Endothelial cell of umbilical vein (primary cell): Measurements from ENCODE around the gene CARD11. TPM values are rescaled to one million over a fixed set of nuclear protein-coding genes. Genes with fewer than 3 reads are reported as not detected.

Source experiments
- BruUV-seq: library from RNA; stranded (reverse); fragments of 400-500 nt; replicated peaks from 2 replicates; lab custom pipeline; 2021; lab: Mats Ljungman, UMichigan
- CTCF ChIA-PET: fragments of 300-600, 350-600 bp; sonication (Branson Sonifier 250); formaldehyde crosslinking; loops from one replicate; lab custom pipeline; 2021; ENCODE audit warnings: antibody characterized with exemption, inconsistent platforms; lab: Charles Lee
- POLR2A ChIA-PET: fragments of 300-600, 350-600 bp; sonication (Branson Sonifier 250); formaldehyde crosslinking; loops from one replicate; lab custom pipeline; 2021; ENCODE audit warnings: antibody characterized with exemption, inconsistent platforms; lab: Charles Lee
- DNase-seq: peaks from one replicate; pipeline ENCODE4 v3.0.0-alpha.2; 2011; ENCODE audit warnings: low read depth, low spot score
- FAIRE-seq: peaks from 2 replicates; lab custom pipeline; 2011; peaks lifted over from hg19 to GRCh38; lab: Jason Lieb, UNC
- H2AFZ ChIP-seq: 2 replicates; pipeline ENCODE4 v1.6.0; 2012; ENCODE audit warnings: low read depth, low read length, control low read depth, inconsistent platforms
- H3K27ac ChIP-seq: 2 replicates; pipeline ENCODE4 v1.5.1; 2011; ENCODE audit warnings: low read depth, mild to moderate bottlenecking, control low read depth, low read length, moderate library complexity; ENCODE audit not compliant: insufficient read depth
- H3K27me3 ChIP-seq, 2 experiments: 2 replicates each; pipeline versions ENCODE4 v1.6.0 to v1.6.1; 2011; ENCODE audit warnings: low read length in 2 of 2, mixed read lengths in 1 of 2; ENCODE audit not compliant: control insufficient read depth in 2 of 2, insufficient read depth in 2 of 2
- H3K36me3 ChIP-seq, 2 experiments: 2 replicates in 1 of 2; 3 replicates in 1 of 2; pipeline ENCODE4 v1.5.1; 2011; ENCODE audit warnings: low read length in 2 of 2, mild to moderate bottlenecking in 1 of 2, moderate library complexity in 1 of 2; ENCODE audit not compliant: control insufficient read depth in 2 of 2, insufficient read depth in 2 of 2; ENCODE audit errors: extremely low read depth in 1 of 2
- H3K4me1 ChIP-seq: 3 replicates; pipeline ENCODE4 v1.5.1; 2011; ENCODE audit warnings: mild to moderate bottlenecking, low read length; ENCODE audit not compliant: control insufficient read depth, insufficient read depth; ENCODE audit errors: extremely low read depth
- H3K4me2 ChIP-seq: 2 replicates; pipeline ENCODE4 v1.6.1; 2011; ENCODE audit warnings: low read length, control low read depth, mixed read lengths; ENCODE audit not compliant: insufficient read depth
- H3K4me3 ChIP-seq, 3 experiments: fragments of 200-600 bp in 1 of 3; sonication (generic), shearing (Covaris generic) in 1 of 3; replicated peaks in 1 of 3; 2 replicates each; pipeline ENCODE4 v1.5.1; 2011 to 2016; ENCODE audit warnings: control low read depth in 3 of 3, low read length in 3 of 3, mild to moderate bottlenecking in 2 of 3, inconsistent platforms in 1 of 3, low read depth in 1 of 3, moderate library complexity in 1 of 3; ENCODE audit not compliant: insufficient read depth in 1 of 3
- H3K79me2 ChIP-seq: 2 replicates; pipeline ENCODE4 v1.6.0; 2012; ENCODE audit warnings: low read length, inconsistent platforms; ENCODE audit not compliant: control insufficient read depth, insufficient read depth
- H3K9ac ChIP-seq: replicated peaks from 2 replicates; pipeline ENCODE3; 2011; ENCODE audit warnings: low read length, control low read depth; ENCODE audit not compliant: insufficient read depth; ENCODE audit errors: extremely low read depth
- H3K9me1 ChIP-seq: replicated peaks from 3 replicates; pipeline ENCODE4 v1.6.0; 2011; ENCODE audit warnings: mild to moderate bottlenecking, low read length; ENCODE audit not compliant: control insufficient read depth, insufficient read depth; ENCODE audit errors: extremely low read depth
- H3K9me3 ChIP-seq: replicated peaks from 2 replicates; pipeline ENCODE4 v1.5.1; 2012; ENCODE audit warnings: low read length, inconsistent platforms; ENCODE audit not compliant: control insufficient read depth, insufficient read depth
- H4K20me1 ChIP-seq: replicated peaks from 2 replicates; pipeline ENCODE3; 2011; ENCODE audit warnings: mild to moderate bottlenecking, low read length; ENCODE audit not compliant: control insufficient read depth, insufficient read depth; ENCODE audit errors: extremely low read depth
- CTCF ChIP-seq, 2 donors: IDR thresholded peaks; 1 replicate in 1 of 2; 2 replicates in 1 of 2; pipeline ENCODE4 v1.5.1; 2011; ENCODE audit warnings: low read length in 2 of 2, mild to moderate bottlenecking in 2 of 2, moderate library complexity in 2 of 2, control low read depth in 1 of 2, inconsistent platforms in 1 of 2, low read depth in 1 of 2; ENCODE audit not compliant: insufficient read depth in 1 of 2; ENCODE audit errors: extremely low read depth in 1 of 2
- EZH2 ChIP-seq: IDR thresholded peaks from 2 replicates; pipeline ENCODE4 v1.6.1; 2012; ENCODE audit warnings: borderline replicate concordance, low read depth, mild to moderate bottlenecking, moderate library complexity, low read length, inconsistent platforms; ENCODE audit not compliant: severe bottlenecking
- FOS ChIP-seq: IDR thresholded peaks from 2 replicates; pipeline ENCODE4 v1.6.1; 2011; ENCODE audit warnings: mild to moderate bottlenecking, low read length, moderate library complexity, borderline replicate concordance; ENCODE audit not compliant: insufficient read depth
- GATA2 ChIP-seq: IDR thresholded peaks from 2 replicates; pipeline ENCODE4 v1.7.0; 2011; ENCODE audit warnings: low read depth, mild to moderate bottlenecking, moderate library complexity, mixed read lengths, low read length; ENCODE audit not compliant: insufficient read length, insufficient read depth
- JUN ChIP-seq: IDR thresholded peaks from 2 replicates; pipeline ENCODE4 v1.6.1; 2011; ENCODE audit warnings: borderline replicate concordance, low read depth; ENCODE audit not compliant: insufficient read length, insufficient read depth
- MYC ChIP-seq: IDR thresholded peaks from one replicate; pipeline ENCODE4 v1.6.1; 2011; ENCODE audit warnings: mild to moderate bottlenecking, low read depth, low read length
- POLR2A ChIP-seq: IDR thresholded peaks from 2 replicates; pipeline ENCODE4 v1.6.1; 2012; ENCODE audit warnings: low read depth, mild to moderate bottlenecking, control low read depth, low read length
- POLR2AphosphoS5 ChIP-seq: IDR thresholded peaks from 2 replicates; pipeline ENCODE4 v1.6.1; 2012; ENCODE audit warnings: low read depth, mild to moderate bottlenecking, control low read depth, low read length, moderate library complexity; ENCODE audit not compliant: insufficient read depth
- dilution Hi-C: fragments of 300-500 bp; cut with MboI; formaldehyde crosslinking; loops from one replicate; pipeline ENCODE4 v1.15.0; 2019; ENCODE audit warnings: low sequenced_read_pairs; ENCODE audit not compliant: extremely low pct_ligation_motif_present
- intact Hi-C: fragments of 100-400 bp; cut with micrococcal nuclease; formaldehyde crosslinking; loops from one replicate; pipeline ENCODE4 v1.10.0; 2022
- polyA plus RNA-seq, 4 experiments: library from polyadenylated mRNA; depleted of rRNA in 3 of 4; stranded (reverse) in 3 of 4; unstranded in 1 of 4; fragments of >200 nt; gene quantifications; 2 replicates each; pipeline versions ENCODE4 v1.2.1 to v1.2.3, GENCODE V29; 2011 to 2012; ENCODE audit warnings: missing spikeins in 1 of 4
- total RNA-seq: library from RNA; stranded (reverse); gene quantifications from 2 replicates; pipeline ENCODE4 v1.2.3, GENCODE V29; 2021
- TF ChIP-seq, protein P1 (sequence below): IDR thresholded peaks from 2 replicates; pipeline ENCODE4 v1.6.1; 2011; ENCODE audit not compliant: insufficient read depth, insufficient read length

Gene CARD11
- total and polyA plus RNA-seq, 2 donors (not counting 3 experiments of a cell fraction or from before 2014, with no cell fraction given): 20.4 to 41.8 TPM

DNA sequence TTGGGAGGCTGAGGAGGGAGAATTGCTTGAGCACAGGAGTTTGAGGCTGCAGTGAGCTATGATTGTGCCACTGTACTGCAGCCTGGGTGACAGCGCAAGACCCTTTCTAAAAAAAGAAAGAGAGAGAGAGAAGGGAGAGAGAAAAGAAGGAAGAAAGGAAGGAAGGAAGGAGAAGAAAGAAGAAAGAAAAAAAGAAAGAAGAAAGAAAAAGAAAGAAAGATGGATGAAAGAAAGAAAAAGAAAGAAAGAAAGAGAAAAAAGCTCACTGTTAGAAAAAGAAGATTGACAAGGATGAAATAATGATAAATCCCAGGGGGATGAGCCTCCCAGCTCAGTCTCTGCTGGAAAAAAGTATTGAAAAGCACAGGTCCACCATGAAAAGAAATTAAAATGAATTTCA, 22.8 kb upstream of the CARD11 start:
- Histone ChIP-seq H3K4me1 (no peaks in the 10 kb centered on the region), H3K9ac (no peak overlapping the region), H3K27me3 (peaks cover 4 to 10% of the 10 kb centered on the region in 2 experiments), H3K27ac (no peak overlapping the region), H3K9me3 (no peaks in the 10 kb centered on the region), H4K20me1 (no peaks in the 10 kb centered on the region), H3K4me2 (no peak overlapping the region), H2AFZ (no peak overlapping the region), H3K9me1 (no peaks in the 10 kb centered on the region), H3K4me3 (no peak overlapping the region), H3K36me3 (no peaks in the 10 kb centered on the region), H3K79me2 (no peaks in the 10 kb centered on the region)
- no peak for DNase-seq
- CTCF ChIA-PET: interaction anchor here (0.9 to 2.5 kb wide), 7 partner anchors 10 to 201 kb away, joined by 3 to 6 read pairs (median 3); no protein-coding TSS in a partner anchor
- intact Hi-C loops: no loop called here
- POLR2A ChIA-PET: no interaction called here
- no peak for FAIRE-seq
- BruUV-seq: no TSS peak
- TF ChIP-seq, protein P1, sequence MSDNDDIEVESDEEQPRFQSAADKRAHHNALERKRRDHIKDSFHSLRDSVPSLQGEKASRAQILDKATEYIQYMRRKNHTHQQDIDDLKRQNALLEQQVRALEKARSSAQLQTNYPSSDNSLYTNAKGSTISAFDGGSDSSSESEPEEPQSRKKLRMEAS: no peak
- TF ChIP-seq FOS: no peak
- no peak for TF ChIP-seq MYC
- no peak for TF ChIP-seq JUN
- no peak for TF ChIP-seq POLR2A
- TF ChIP-seq CTCF (IDR thresholded peaks at IDR 0.05; ENCODE audit: extremely low read depth in 1 of 2, insufficient read depth in 1 of 2, low read depth in 1 of 2, low read length in 2 of 2): no peak
- no peak for TF ChIP-seq GATA2
- no peak for TF ChIP-seq EZH2
- TF ChIP-seq POLR2AphosphoS5: no peak
- dilution Hi-C loops: no loop called here
